GM12801 (cell line): ENCODE data around the gene PKP2.

Source experiments
- CTCF ChIP-seq: IDR thresholded peaks from one replicate; pipeline ENCODE4 v1.5.1; 2011; ENCODE audit warnings: control low read depth; ENCODE audit not compliant: insufficient read length; ENCODE audit errors: extremely low read depth

Gene PKP2

GRCh38 chr12:32893458-32893857, 3.1 kb downstream of the PKP2 start:
- TF ChIP-seq CTCF, result no peak

GRCh38 chr12:32893043-32893442, 3.5 kb downstream of the PKP2 start:
- TF ChIP-seq CTCF, result no peak

- no peak for TF ChIP-seq CTCF
Measured at GRCh38 chr12:32891956-32892355, 4.6 kb downstream of the PKP2 start.

GRCh38 chr12:32891526-32891925, 5.1 kb downstream of the PKP2 start:
- no peak for TF ChIP-seq CTCF

- no peak for TF ChIP-seq CTCF
Measured at GRCh38 chr12:32889011-32889760, 7.4 kb downstream of the PKP2 start.

- TF ChIP-seq CTCF, result no peak
Measured at GRCh38 chr12:32887058-32887457, 9.5 kb downstream of the PKP2 start.

GRCh38 chr12:32885831-32886230, 10.7 kb downstream of the PKP2 start:
- no peak for TF ChIP-seq CTCF
